Measurements from ENCODE around the gene DCTPP1. TPM values are rescaled to one million over a fixed set of nuclear protein-coding genes. Genes with fewer than 3 reads are reported as not detected.
"Not testable (repeated sequence)": the region's sequence is repeated elsewhere in the genome, so short reads cannot be mapped to it uniquely, and the experiment has no call there.

The DCTPP1 gene
- total RNA-seq (10 to 100 TPM; 26.9 to 46.2 (median 30.5) TPM), polyA plus RNA-seq (20.9 TPM)
- long read RNA-seq, donor 1, transcript DCTPP1-201 (3 exons, 1,222 nt), result major isoform, 75 of 79 reads
- long read RNA-seq, donor 1, partial matches to known transcripts, result 0 of 79 reads
- long read RNA-seq, donor 1, other reads (novel, unspliced or antisense), result 3 of 79 reads
- long read RNA-seq, donor 2, transcript DCTPP1-201 (3 exons, 1,222 nt), result major isoform, 50 of 59 reads
- long read RNA-seq, donor 2, partial matches to known transcripts, result 0 of 59 reads
- long read RNA-seq, donor 2, other reads (novel, unspliced or antisense), result 9 of 59 reads
- long read RNA-seq, donor 3, transcript DCTPP1-201 (3 exons, 1,222 nt), result major isoform, 66 of 70 reads
- long read RNA-seq, donor 3, partial matches to known transcripts, result 0 of 70 reads
- long read RNA-seq, donor 3, other reads (novel, unspliced or antisense), result 3 of 70 reads
- long read RNA-seq, donor 4, transcript DCTPP1-201 (3 exons, 1,222 nt), result major isoform, 31 of 35 reads
- long read RNA-seq, donor 4, partial matches to known transcripts, result 4 of 35 reads
- long read RNA-seq, donor 4, other reads (novel, unspliced or antisense), result 0 of 35 reads

DNA sequence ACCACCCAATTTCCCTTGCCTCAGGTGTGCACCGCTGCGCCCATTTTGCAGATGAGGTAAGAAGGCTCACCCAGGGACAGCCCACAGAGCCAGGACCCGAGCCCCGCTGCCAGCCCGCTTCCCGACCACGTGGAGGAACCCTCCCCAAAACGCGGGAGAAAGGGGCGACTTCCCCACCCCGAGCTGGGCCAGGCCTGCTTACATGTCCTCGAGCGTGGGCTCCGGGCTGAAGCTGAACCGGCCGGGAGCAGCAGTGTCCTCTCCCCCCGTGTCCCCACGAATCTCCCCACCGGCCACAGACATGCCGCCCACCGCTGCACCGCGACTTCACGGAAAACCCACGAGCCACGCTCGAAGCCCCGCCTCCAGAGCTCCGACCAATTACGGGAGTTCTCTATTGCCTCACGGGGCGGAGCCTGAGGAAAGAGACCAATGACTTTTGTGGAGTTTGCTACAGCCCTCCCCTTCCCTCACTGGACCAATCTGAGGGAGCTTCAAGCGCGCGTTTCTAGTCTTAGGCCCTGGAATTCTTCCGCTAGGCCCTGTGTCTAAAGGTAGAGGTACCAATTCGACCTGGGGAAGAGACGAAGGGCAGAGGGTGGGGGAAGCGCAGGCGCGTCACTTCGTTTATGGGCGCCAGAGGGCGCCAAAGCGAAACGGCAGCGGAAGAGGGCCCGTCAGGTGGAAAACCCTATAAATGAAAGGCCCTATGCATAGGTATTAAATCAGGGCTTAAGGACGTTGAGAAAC lies at the start of gene DCTPP1:
DCTPP1 (minus strand) TSS at position 353 of the 750 bp plus-strand sequence; CDS start at position 303, 50 bp downstream.
- ATAC-seq, result peak; percentile 98 to 99
- no peaks in the 10 kb centered on the region for H3K9me3 ChIP-seq (ENCODE audit: control insufficient read depth, low read length)

DNA sequence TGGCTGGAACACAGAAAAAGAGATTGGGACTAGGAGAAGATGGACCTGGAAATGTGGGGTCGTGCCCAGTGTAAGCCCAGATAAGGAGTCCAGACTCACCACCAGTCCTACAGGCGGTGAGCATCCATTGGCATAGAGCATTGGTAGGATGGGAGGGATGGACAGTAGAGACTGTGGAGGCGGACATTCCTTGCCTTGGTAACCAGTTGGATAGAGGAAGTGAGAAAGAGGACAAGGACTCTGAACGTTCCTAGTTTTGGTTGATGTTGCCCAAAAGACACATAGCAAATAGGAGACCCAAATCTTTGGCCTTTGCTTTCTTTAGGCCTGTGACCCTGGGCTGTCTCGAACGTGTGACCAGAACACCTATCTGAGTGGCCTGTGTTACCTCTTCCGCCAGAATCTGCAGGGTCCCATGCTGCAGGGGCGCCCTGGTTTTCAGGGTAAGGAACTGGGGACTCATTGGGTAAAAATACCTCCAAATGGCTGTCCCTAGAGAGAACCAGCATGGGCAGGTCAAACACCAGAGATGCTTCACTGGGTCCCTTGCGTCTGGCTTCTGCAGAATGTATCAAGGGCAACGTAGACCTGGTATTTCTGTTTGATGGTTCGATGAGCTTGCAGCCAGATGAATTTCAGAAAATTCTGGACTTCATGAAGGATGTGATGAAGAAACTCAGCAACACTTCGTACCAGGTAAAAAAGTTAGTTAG lies 49.1 kb upstream of the DCTPP1 start:
- WGBS, result 87% methylated on average over 12 of the region's 12 CpGs
- intact Hi-C loops (cut with DNase I), result no loop called here
- H3K4me1 ChIP-seq (ENCODE audit: control insufficient read depth, insufficient read depth, low read length), result no peaks in the 10 kb centered on the region
- no peaks in the 10 kb centered on the region for H3K27me3 ChIP-seq (ENCODE audit: control insufficient read depth, insufficient read depth)
- H3K4me3 ChIP-seq (ENCODE audit: low read length), result no peak overlapping the region
- H3K27ac ChIP-seq (ENCODE audit: low read length), result no peak overlapping the region
- no peak for ATAC-seq
- no peak for DNase-seq
- no peaks in the 10 kb centered on the region for H3K9me3 ChIP-seq (ENCODE audit: control insufficient read depth, low read length)

More for the DNA sequence above, at the start of gene DCTPP1:
- peak; percentile 96 to 98 (median 96) for DNase-seq
- 1% methylated on average over 49 of the region's 49 CpGs for WGBS
- no peaks in the 10 kb centered on the region for H3K27me3 ChIP-seq (ENCODE audit: control insufficient read depth, insufficient read depth)
- peak within 1 kb of the TSS; percentile 43 for H3K4me3 ChIP-seq (ENCODE audit: low read length)
- intact Hi-C loops (cut with DNase I), result loop anchor here in 1 of 4 donors (10.0 kb wide), 1 partner anchor 175 kb away; no protein-coding TSS in a partner anchor
- H3K4me1 ChIP-seq (ENCODE audit: control insufficient read depth, insufficient read depth, low read length), result peaks cover 5% of the 10 kb centered on the region
- peak within 1 kb of the TSS; percentile 78 for H3K27ac ChIP-seq (ENCODE audit: low read length)

DNA sequence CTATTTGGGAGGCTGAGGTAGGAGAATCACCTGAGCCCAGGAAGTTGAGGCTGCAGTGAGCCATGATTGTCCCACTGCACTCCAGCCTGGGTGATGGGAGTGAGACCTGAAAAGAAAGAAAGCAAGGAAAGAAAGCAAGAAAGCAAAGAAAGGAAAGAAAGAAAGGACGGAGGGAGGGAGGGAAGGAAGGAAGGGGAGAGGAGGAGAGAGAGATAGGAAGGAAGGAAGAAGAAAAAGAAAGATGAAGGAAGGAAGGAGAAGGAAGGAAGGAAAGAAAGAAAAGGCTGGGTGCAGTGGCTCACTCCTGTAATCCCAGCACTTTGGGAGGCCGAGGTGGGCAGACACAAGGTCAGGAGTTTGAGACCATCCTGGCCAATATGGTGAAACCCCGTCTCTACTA lies 47.9 kb upstream of the DCTPP1 start:
- H3K27me3 ChIP-seq (ENCODE audit: control insufficient read depth, insufficient read depth); intact Hi-C loops (cut with DNase I): not testable (repeated sequence)
- WGBS, result 71% methylated on average over 3 of the region's 3 CpGs

DNA sequence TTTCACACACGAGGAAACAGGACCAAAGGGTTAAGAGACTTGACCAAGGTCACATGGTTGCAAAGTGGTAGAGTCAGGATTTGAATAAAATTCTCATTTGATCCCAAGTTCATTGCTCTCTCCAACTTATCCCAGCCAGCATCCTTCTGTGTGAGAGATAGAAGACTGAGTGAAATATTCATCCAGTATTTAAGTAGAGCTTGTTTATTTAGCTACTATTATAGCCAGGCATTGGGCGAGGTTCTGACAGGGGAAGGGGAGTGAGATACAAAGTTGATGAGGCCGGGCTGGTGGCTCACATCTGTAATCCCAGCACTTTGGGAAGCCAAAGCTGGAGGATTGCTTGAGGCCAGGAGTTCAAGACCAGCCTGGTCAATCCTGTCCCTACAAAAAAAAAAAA lies 47.2 kb upstream of the DCTPP1 start:
- no peaks in the 10 kb centered on the region for H3K4me1 ChIP-seq (ENCODE audit: control insufficient read depth, insufficient read depth, low read length)

More for the DNA sequence above, 47.9 kb upstream of the DCTPP1 start:
- not testable (repeated sequence) for DNase-seq; H3K4me3 ChIP-seq (ENCODE audit: low read length); ATAC-seq; H3K27ac ChIP-seq (ENCODE audit: low read length); H3K4me1 ChIP-seq (ENCODE audit: control insufficient read depth, insufficient read depth, low read length); H3K9me3 ChIP-seq (ENCODE audit: control insufficient read depth, low read length)

DNA sequence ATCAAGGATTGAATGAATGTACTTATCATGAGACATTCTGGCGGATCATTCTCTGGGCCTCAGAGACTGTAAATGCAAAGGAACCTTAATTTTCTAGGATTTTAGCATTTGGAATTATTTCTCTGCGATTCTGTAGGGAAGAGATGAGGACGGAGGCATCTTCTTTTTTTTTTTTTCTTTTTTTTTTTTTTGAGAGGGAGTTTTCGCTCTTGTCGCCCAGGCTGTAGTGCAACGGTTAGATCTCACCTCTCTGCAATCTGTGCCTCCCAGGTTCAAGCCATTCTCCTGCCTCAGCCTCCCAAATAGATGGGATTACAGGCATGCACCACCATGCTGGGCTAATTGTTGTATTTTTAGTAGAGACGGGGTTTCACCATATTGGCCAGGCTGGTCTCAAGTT lies 44.9 kb upstream of the DCTPP1 start:
- H3K9me3 ChIP-seq (ENCODE audit: control insufficient read depth, low read length), result no peaks in the 10 kb centered on the region
- no peaks in the 10 kb centered on the region for H3K4me1 ChIP-seq (ENCODE audit: control insufficient read depth, insufficient read depth, low read length)
- no peak overlapping the region for H3K4me3 ChIP-seq (ENCODE audit: low read length)
- intact Hi-C loops (cut with DNase I), result no loop called here
- no peaks in the 10 kb centered on the region for H3K27me3 ChIP-seq (ENCODE audit: control insufficient read depth, insufficient read depth)
- ATAC-seq (no peak), DNase-seq (no peak)
- WGBS, result 80% methylated on average over 7 of the region's 7 CpGs
- no peak overlapping the region for H3K27ac ChIP-seq (ENCODE audit: low read length)

More for the DNA sequence above, 47.2 kb upstream of the DCTPP1 start:
- H3K4me3 ChIP-seq (ENCODE audit: low read length), result no peak overlapping the region
- no peaks in the 10 kb centered on the region for H3K27me3 ChIP-seq (ENCODE audit: control insufficient read depth, insufficient read depth)
- intact Hi-C loops (cut with DNase I), result no loop called here
- 66% methylated on average over 3 of the region's 3 CpGs for WGBS
- H3K9me3 ChIP-seq (ENCODE audit: control insufficient read depth, low read length), result no peaks in the 10 kb centered on the region
- ATAC-seq (no peak), DNase-seq (no peak)
- no peak overlapping the region for H3K27ac ChIP-seq (ENCODE audit: low read length)

DNA sequence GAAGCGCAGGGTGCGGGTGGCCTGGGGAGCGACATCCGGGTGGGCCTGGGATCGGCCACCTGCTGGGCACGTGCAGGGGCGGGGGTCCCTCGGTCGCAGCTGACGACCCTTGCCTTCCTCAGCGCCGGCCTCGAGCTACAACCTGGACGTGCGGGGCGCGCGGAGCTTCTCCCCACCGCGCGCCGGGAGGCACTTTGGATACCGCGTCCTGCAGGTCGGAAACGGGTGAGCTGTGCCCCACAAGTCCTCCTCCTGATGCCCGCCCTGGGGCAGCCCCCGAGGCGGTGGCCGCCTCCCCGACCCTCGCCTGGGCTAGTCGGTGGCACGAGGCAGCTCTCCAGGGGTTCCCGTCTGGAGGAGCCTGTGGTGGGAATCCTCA lies 44.2 kb upstream of the DCTPP1 start:
- ATAC-seq, result peak in 1 of 2 donors; percentile 30
- DNase-seq, result peak in 1 of 3 donors; percentile 53
- no peaks in the 10 kb centered on the region for H3K9me3 ChIP-seq (ENCODE audit: control insufficient read depth, low read length)
- H3K27me3 ChIP-seq (ENCODE audit: control insufficient read depth, insufficient read depth), result no peaks in the 10 kb centered on the region
- no peak overlapping the region for H3K27ac ChIP-seq (ENCODE audit: low read length)
- no peak overlapping the region for H3K4me3 ChIP-seq (ENCODE audit: low read length)
- H3K4me1 ChIP-seq (ENCODE audit: control insufficient read depth, insufficient read depth, low read length), result no peaks in the 10 kb centered on the region
- WGBS, result 22% methylated on average over 35 of the region's 35 CpGs
- intact Hi-C loops (cut with DNase I), result no loop called here

DNA sequence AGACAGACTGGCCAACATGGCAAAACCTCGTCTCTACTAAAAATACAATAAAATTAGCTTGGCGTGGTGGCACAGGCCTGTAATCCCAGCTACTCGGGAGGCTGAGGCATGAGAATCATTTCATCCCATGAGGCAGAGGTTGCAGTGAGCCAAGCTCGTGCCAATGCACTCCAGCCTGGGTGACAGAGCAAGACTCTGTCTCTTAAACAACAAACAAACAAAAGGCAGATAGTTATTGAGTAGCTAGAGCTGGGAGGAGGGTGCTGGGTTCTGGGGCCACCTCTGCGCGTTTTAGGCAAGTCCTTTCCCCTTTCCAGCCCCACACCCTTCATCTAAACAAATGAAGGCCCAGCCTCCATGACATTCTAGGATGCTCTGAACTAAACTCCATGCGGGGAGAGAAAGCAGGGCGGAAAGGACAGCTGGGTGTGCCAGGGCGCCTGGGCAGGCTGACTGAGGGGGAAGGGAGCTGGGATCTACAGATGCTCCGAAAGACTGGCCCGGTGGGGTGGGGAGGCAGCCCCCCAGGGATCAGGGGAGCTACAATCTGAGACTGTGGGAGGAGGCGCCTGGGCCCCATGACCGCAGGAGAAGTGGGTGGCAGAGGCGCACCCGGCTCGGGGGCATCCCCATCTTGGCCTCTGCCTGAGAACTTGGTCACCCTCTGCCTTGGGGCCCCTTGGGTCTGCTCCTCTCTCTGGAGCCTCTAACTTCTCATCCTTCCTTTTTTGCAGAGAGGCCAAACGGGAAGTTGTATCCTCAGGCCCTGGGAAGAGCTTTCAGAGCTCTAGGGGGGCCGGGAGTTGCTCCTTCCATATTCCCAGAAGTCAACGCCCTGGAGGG lies 43.6 kb upstream of the DCTPP1 start:
- peak in 2 of 3 donors; percentile 56 to 58 for DNase-seq
- Histone ChIP-seq H3K4me3 (ENCODE audit: low read length) (no peak overlapping the region), H3K27me3 (ENCODE audit: control insufficient read depth, insufficient read depth) (no peaks in the 10 kb centered on the region), H3K27ac (ENCODE audit: low read length) (no peak overlapping the region), H3K9me3 (ENCODE audit: control insufficient read depth, low read length) (no peaks in the 10 kb centered on the region), H3K4me1 (ENCODE audit: control insufficient read depth, insufficient read depth, low read length) (no peaks in the 10 kb centered on the region)
- peak; percentile 25 to 55 for ATAC-seq
- 59% methylated on average over 19 of the region's 19 CpGs for WGBS
- intact Hi-C loops (cut with DNase I), result no loop called here

DNA sequence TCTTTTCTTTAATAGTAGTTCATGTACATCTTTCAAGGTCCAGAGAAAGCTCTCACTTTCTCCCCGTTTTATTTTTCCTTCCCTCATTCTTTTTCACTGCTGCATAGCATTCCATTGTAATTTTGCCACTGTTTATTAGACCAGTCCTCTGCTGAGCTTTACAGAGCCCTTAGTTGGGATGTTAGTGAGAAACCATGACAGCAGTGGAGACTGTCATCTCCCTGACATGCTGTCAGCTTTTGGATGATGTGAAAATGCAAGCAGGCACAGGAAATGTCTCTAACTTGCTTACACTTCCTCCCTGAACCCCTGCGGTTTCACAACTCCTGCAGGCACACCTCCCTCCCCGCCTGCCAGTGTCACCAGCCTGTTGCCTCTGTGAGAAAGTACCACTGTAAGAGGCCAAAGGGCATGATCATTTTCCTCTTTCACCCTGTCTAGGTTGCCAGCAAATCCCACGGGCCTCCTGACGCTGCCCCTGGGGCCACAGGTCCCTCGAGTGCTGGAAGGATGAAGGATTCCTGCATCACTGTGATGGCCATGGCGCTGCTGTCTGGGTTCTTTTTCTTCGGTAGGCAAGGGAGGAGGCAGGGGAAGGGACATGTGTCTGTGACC lies 42.6 kb upstream of the DCTPP1 start, which contains the start of gene ITGAL:
ITGAL (plus strand) TSS at position 415 of the 615 bp plus-strand sequence; CDS start at position 511, 96 bp downstream.
- Histone ChIP-seq H3K4me1 (ENCODE audit: control insufficient read depth, insufficient read depth, low read length) (no peaks in the 10 kb centered on the region), H3K4me3 (ENCODE audit: low read length) (no peak within 1 kb of the TSS), H3K9me3 (ENCODE audit: control insufficient read depth, low read length) (no peaks in the 10 kb centered on the region), H3K27me3 (ENCODE audit: control insufficient read depth, insufficient read depth) (no peaks in the 10 kb centered on the region), H3K27ac (ENCODE audit: low read length) (no peak within 1 kb of the TSS)
- WGBS, result 61% methylated on average over 8 of the region's 8 CpGs
- DNase-seq (peak; percentile 37 to 77 (median 70)), ATAC-seq (peak; percentile 66 to 67)
- intact Hi-C loops (cut with DNase I), result no loop called here

DNA sequence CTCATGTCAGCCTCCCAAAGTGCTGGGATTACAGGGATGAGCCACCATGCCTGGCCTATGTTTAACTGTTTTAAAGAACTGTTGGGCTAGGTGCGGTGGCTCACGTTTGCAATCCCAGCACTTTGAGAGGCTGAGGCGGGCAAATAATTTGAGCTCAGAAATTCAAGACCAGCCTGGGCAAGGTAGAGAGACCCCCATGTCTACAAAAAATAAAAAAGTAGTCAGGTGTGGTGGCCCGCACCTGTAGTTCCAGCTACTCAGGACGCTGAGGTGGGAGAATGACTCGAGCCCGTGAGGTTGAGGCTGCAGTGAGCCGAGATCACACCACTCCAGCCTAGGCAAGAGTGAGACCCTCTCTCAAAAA lies 40.8 kb upstream of the DCTPP1 start:
- Histone ChIP-seq H3K27ac (ENCODE audit: low read length) (no peak overlapping the region), H3K9me3 (ENCODE audit: control insufficient read depth, low read length) (no peaks in the 10 kb centered on the region), H3K27me3 (ENCODE audit: control insufficient read depth, insufficient read depth) (no peaks in the 10 kb centered on the region), H3K4me3 (ENCODE audit: low read length) (no peak overlapping the region), H3K4me1 (ENCODE audit: control insufficient read depth, insufficient read depth, low read length) (no peaks in the 10 kb centered on the region)
- no peak for DNase-seq
- intact Hi-C loops (cut with DNase I), result no loop called here
- no peak for ATAC-seq
- WGBS, result 88% methylated on average over 8 of the region's 8 CpGs

DNA sequence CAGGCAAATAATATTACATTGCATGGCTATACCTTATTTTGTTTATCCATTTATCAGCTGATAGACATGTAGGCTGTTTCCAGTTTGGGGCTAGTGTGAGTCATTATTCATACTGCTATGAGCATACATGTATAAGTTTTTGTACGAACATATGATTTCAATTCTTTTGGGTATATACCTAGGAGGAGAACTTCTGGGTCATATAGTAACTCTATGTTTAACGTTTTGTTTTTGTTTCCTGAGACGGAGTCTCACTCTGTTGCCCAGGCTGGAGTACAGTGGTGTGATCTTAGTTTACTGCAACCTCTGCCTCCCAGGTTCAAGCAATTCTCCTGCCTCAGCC lies 40.3 kb upstream of the DCTPP1 start:
- H3K9me3 ChIP-seq (ENCODE audit: control insufficient read depth, low read length), result no peaks in the 10 kb centered on the region
- intact Hi-C loops (cut with DNase I), result no loop called here
- 74% methylated on average over 3 of the region's 3 CpGs for WGBS
- H3K4me3 ChIP-seq (ENCODE audit: low read length), result no peak overlapping the region
- ATAC-seq (no peak), DNase-seq (no peak)
- H3K4me1 ChIP-seq (ENCODE audit: control insufficient read depth, insufficient read depth, low read length), result no peaks in the 10 kb centered on the region
- no peaks in the 10 kb centered on the region for H3K27me3 ChIP-seq (ENCODE audit: control insufficient read depth, insufficient read depth)
- H3K27ac ChIP-seq (ENCODE audit: low read length), result no peak overlapping the region
